HG03432 (cell line): ENCODE results near the gene P2RX1.

ENCODE experiments used
- ATAC-seq: cut with Tn5 transposase; IDR thresholded peaks from one replicate; pipeline ENCODE4 v1.9.1; 2021; ENCODE audit warnings: mild to moderate bottlenecking, moderate library complexity; ENCODE audit not compliant: unreplicated experiment

Gene P2RX1

DNA sequence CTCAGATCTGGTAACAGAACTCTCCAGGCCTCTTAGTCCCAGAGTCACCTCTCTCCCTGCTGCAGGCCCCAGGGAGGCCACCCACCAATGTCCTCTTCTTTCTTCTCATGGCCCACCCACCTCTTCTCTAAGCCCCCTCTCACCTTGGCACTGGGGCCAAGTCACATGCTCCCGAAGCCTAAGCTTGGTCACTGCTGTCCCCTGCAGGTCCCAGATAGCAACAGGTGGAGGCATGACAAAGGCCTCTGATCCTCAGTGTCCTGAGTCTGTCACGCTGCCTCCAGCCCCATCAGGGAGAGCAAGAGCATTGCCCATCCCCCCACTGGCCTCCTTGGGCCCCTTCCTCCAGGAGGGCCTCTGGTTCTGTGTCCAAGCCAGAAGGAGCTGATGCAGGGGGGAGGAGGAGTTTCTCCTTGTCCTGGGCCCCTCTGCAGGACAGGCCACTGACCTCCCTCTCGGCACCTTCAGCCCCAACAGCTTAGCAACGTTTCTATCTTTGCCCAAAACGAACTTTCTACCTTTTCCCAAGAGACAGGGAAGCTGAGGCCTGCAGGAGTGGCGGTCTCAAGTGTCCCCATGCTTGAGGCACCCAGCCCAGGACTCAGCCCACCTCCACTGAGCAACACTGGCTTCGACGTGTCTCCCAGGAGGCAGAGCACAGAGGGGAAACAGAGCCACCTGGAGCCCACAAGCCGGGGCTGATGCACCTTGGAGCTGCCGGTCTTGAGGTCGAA, 8.6 kb downstream of the P2RX1 start:
- no peak for ATAC-seq

DNA sequence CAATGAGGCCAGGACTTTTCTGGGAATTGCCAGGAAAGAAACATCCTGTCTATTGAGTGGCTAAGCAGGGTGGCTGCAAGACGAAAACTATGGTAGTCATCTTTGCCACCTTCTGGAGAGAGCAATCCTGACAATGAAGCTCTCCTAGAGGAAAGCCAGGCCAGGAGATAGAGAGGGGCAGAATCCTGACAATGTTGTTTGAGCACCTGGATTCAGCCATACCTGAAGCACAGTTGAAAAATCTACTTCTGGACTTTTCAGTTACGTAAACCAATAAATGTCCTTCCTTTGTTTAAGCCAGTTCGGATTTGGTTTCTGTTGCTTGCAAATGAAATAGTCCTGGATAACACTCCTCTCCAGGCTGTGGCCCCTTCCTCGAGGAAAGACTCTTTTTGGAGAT, 9.4 kb downstream of the P2RX1 start:
- ATAC-seq, result no peak

DNA sequence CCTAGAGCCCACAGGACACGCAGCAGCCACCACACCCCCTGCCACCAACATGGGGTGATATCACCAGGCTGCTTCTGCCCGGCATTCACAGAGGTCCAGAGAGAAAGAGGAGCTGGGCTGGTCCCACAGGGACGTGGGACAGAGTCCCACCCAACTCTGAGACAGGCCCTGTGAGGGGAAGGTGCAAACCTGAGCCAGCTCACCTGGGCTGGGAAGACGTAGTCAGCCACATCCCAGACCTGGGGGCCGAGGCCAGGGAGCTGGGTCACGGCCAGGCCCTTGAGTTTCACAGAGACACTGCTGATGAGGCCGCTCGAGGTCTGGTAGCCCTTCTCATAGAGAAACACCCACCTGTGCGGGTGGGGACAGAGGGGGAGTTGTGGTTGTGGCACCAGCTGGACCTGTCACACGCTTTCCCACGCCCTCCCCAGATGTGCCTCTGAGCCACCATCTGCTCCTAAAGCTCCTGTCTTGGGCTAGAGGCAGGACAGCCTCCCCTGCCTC, 11.2 kb downstream of the P2RX1 start:
- ATAC-seq, result peak; percentile 47

DNA sequence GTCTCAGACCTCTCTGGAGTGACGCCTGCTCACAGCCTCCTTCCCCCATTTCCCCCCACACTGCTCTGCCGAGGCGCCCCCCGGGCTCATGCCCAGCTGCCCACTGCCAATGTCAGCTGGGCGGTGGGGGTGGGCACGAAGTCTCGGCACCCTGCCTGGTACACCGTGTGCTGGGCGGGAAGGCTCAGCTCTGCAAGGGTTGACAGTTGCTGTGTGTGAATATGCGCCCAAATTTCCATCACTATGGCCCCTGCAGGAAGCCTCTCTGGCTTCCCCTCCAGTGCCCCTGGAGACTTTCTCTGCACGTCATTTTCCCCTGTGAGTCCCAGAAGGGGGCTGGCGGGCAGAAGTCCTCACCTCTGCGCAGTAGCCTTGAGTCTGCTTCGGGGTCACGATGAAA, 11.8 kb downstream of the P2RX1 start:
- ATAC-seq, result peak; percentile 29

DNA sequence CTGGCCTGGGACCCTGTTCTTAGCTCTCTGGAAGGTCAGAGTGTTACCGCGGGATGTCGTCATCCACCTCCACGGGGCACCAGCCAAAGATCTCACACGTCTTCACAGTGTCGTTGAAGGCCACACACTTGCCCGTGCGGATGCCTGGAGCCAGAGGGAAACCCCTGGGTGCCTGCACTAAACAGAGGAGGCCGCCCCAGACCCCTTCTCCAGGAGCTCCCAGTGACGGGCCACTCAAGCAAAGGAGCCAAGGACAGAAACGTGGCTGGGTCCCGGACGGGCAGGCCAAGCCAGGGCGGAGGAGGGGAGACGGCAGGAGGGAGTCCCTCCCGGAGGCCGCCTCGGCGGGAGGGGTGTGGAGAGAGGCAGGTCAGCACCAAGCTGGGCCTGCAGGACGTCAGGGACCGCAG, 12.4 kb downstream of the P2RX1 start:
- no peak for ATAC-seq

DNA sequence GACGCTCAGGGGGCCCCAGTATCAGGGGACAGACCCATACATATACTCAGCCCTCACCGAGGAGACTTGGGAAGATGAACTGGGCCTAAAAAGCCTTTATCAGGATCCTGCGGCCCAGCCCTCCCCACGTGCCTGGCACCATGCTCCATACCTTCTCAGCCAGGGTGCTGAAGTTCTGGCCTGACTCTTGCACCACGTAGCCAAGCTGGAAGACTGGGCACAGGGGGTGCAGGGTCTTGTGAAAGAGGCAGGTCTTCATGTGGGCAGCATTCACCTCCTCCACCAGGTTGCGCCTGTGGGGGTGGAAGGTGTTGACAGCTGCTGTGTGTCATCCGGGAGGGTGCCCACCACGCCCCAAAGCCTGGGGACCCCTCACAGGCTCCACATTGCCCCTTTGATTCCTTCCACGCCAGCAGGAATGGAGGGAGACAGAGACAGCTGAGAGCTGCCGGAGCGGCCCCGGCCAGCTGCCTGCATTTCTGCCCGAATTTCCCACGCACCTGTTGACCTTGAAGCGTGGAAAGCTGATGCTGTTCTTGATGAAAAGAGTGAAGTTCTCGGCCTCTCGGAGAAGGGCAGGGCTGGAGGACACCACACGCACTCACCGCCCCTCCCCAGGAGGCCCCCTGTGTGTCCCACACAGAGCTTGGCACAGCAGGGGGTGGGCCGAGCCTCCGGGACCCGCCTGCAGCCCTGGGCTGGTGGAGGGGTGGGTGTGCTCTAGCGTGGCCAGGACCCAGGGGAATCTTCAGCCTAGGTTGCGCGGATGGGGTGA, 13.0 kb downstream of the P2RX1 start:
- ATAC-seq, result no peak

DNA sequence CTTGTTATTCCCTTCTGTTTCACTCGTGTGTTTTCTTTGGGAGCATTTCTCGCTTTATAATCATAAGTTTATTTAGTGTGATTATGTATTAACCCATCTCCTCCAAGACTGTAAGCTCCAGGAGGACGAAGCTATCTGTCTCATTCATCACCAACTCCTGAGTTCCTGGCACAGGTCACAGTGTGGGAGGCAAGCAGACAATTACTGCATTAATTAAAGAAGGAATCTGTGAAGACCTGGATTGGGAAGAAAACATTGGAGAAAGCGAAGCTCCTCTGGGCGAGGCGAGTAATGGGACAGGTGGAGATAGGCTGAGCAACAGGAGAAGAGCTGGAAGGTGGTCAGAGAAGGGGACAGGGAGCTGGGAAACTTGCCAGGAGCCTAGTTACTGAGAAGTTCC, 15.6 kb downstream of the P2RX1 start:
- no peak for ATAC-seq

DNA sequence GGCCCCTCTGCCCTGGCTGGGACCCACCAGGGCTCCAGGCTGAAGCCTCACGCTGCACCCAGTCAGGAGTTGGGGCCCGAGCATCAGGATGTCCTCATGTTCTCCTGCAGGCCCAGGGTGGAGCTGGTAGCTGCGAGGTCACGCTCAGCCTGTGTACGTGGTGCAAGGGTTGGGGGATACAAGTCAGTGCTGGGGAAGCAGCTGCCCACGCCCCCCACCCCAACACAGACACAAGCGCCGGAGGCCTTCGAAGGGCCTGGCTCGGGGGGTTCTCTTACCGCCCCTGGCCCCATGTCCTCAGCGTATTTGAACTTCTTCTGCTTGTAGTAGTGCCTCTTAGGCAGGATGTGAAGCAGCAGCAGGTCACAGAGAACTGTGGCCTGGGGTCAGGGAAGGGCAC, 18.5 kb downstream of the P2RX1 start:
- ATAC-seq, result no peak

DNA sequence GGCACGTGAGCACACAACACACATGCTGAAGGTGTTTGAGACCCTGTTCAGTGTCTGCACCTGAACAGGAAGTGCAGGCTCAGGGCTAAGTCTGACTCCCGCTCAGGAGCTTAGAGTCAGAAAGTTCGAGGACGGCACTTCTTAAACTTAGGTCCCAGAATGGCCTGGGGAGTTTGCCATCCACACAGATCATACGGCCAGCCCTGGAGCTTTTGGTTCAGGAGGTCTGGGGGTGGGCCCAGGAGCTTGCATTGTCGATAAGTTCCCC, 19.4 kb downstream of the P2RX1 start:
- no peak for ATAC-seq

DNA sequence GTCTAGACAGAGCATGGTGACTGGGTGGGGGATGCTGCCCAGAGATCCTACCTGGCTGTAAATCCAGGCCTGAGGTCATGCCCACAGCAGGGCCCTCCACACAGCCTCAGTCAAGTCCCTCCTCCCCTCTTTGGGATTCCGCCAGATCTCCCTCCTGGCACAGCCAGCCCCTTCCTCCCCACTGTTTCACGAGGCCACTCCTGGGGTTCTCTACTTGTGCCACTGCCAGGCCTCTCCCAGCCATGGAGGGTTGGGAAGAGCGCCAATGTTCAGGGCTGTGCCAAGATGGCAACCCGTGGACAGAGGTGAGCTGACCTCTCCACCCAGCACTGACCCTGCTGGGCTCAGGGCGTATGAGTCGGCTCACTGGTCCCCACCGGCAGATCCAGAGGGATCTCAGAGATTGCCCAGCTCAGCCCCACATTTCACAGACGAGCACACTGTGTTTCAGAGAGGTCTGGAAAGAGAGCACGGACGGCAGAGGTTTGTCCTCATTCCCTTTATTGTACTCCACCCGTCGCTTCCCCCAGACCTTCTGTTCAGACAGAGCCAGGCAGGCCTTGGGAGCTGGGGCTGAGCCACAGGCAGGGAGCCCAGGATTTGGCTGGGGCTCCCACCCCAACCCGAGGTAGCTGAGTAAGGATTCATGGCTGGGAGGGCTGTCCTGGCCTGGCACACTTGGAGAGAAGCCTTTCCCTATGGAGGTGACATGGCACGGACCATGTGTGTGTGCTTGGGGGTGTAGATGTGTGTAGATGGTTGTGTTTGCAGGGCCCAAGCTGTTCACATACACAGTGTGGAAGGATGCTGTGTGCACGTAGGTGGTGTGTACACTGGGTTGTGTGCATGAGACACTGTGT, 19.9 kb downstream of the P2RX1 start:
- no peak for ATAC-seq

DNA sequence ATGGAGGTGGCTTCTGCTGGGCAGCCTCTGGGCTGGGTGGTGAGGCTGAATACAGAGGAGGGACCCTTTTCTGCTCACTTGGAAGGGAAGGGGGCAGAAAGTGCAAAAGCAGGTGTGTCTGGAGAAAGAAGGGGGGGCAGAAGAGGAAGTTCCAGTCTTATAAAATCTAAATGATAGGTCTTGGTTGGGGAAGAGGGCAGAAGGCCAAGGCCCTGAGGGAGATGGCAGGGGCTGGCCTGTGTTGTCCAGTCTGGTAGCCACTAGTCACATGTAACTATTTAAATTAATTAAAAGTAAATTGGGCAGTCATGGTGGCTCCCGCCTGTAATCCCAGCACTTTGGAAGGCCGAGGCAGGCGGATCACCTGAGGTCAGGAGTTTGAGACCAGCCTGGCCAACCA, 20.9 kb downstream of the P2RX1 start:
- no peak for ATAC-seq

DNA sequence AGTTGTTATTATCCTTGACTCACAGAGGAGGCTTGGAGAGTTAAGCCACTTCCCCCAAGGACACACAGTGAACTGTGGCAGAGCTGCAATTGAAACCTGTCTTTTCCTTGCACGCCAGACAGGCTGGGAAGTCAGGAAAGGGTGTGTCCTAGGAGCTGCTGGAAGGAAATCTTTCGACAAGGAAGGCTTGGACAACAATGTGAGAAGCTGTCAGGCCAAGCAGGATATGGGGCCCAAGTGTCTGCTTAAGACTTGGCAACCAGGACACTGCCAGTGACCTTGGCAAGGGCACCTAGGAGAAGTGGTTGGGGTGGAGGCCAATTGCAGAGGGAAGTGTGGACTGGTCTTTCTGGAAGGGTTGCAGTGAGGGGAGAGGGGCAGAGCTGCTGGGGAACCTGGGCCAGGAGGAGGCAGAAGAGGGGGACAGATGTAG, 21.3 kb downstream of the P2RX1 start:
- no peak for ATAC-seq

DNA sequence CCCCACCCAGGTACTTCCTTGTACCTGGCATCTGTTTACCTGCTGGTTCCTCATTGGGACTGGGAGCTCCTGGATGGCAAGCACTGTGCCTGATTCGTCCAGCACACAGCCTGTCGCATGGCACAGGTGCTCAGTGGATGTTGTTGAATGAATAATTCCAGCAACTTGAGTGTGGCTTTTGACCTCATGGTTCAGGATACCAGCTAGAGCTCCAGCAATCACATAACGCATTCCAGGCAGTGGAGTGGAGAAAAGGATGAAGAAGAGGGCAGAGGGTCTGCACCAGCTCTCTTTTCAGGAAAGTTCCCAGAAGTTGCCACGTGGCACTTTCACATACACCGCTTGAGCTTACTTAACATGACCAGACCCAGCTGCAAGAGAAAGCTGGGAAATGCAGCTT, 22.1 kb downstream of the P2RX1 start:
- ATAC-seq, result no peak

DNA sequence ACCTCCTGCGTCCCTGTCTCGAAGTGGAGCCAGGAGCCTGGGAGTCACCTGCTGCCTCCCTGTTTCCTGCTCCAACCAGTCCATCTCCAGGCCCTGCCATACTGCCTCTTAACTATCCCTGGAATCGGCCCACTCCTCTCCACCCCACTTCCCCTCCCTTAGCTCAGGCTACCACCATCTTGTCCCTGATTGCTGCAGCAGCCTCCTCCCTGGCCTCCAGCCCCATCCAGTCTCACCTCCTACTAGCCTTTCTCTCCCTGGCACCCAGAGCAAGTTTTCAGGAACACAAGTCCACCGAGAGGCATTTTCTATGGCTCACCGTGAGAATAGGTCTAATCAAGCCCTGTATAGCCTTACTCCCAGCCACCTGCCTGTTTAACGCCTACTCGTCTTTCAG, 22.5 kb downstream of the P2RX1 start:
- no peak for ATAC-seq

DNA sequence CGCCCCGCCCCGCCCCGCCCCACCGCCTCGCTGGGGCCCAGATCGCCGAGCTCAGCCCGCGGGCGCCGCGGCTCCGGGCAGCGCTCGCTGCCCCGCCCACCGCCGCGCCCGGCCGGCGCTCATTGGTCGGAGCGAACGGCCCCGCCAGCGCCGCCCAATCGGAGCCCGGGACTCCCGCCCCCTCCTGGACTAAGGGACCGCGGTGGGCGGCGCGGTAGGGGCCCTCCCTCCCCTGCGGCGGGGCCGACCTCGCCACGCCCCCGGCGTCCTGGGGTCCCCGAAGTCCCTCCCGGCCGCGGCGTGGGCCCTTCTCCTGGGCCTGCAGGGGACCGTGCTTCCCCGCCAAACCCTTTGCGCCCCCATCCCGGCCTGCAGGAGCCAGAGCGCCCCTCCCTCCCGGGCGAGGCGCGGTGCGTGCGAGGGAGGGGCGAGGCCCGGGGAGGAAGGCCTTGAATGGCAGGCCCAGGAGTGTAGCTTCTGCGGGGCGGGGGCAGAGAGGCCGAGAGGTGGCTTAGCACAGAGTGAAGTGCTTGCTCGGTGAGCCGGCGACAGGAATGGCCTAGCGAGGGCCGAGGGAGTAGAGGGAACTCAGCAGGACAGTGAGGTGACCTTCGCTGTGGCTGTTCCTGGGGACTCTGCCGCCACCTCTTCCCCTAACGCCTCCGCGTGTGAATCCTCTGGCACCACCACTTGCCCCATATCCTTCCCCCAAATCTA, 23.1 kb downstream of the P2RX1 start, which contains the start of gene CAMKK1:
CAMKK1 (minus strand) TSS at position 51 of the 717 bp plus-strand sequence. CDS start 7,366 bp downstream, outside the sequence.
- peak; percentile 83 for ATAC-seq

DNA sequence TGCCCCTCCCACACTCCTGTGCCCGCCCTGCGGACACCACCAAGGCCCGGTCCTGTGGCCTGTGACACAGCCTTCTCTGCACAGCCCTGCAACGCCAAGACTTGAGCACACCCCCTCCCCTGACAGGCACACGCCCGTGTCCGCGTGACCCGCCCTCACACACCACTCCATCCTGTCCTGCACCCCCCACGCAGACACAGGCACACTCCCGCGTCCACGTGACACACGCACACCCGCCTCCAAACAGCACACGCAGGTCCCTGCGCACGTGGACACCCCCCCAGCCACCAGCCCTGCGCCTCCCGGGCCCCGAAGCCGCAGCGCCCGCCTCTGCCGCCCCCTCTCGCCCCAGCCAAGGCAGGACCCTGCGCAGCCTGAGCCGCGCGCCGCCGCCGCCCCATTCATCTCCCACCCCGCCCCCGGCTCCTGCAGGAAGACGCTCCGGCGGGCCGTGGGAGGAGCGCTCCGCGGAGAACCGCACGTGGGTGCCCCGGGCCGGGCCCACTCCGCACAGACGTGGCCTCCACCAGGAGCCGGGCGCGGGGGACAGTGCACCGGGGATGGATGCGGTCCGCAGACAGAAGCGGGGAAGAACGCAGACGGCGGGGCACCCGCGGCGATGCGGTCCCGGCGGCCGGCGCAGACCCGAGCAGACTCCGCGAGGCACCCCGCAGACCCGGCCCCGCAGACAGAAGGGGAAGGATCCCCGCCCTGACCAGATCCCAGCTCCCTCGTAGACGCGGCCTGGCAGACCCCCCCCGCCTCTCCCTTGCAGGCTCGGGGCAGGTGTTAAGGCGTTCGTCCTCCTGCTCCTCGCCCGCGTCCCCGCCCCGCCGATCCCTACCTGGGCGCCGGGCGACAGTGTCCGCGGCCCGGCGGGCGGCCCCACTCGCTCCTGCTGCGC, 23.9 kb downstream of the P2RX1 start:
- ATAC-seq, result peak; percentile 23

DNA sequence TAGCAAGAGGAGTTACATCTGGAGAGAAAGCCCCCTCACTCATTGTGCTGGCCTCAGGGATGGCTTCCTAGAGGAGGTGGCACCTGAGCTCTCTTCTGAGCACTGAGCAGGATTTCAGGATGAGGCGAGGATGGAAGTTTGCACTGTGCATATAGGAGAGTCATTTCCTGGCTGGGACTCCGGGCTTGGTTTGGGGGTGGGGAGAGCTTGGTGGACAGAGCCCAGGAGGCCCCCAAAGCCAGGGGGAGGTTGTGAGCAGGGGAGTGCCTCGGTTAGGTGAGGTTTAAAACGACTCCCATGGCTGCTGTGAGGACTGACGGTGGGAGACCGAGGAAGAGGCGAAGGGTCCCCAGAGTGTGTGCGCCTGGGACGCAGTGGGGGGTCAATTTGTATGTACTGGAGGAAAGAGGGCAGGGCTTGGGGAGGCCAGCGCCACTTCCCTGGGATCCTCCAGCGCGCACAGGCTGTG, 24.6 kb downstream of the P2RX1 start:
- ATAC-seq, result no peak

DNA sequence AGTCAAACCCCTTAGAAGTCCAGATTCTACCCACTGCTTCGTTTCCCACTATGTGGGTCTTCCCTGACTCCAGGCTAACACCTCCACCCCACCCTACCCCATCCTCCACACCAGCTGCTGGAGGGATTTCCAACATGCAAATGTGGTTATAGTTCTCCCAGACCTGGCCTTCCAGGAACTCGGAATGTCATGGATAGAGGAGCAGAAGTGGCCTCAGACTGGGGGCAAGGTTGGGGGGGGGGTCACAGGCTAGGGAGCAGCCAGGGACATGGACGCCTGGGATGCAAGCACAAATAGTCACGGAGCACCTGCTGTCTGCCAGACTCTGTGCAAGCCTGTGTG, 25.4 kb downstream of the P2RX1 start:
- ATAC-seq, result no peak

DNA sequence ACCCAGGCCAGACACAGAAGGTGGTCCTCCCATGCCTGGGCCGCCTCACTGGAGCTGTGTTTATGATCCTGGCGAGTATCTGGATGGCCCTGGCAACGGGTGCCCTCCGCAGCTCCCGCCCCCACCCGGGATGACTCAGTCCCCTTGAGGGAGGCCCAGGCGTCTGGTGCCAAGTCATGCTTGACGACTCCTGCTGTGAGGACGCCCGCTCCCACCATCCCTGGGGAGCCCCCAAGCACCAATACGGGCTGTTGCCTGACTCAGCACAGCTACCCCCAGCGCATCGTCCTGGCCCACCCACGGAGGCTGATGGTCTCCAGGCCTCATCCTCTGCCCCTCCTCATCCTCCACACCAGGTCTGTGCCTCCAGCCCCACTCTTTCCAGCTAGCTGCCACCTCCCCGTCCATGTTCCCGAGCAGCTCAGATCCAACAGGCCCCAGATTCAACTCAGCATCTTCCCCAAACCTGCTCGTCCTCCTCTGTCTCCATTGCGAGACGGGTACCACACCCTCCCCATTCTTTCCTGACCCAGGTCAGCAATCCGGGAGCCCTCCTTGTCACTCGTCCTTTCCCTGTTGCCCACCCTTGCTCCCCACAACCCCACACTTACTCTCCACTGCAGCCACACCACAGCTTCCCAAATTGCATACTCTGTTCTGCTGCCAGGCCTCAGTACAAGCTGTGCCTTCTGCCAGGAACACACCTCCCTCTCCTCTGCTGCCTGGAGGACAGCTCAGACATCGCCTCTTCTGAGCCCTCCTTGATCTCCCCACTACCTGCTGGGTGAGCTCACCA, 26.0 kb downstream of the P2RX1 start:
- ATAC-seq, result no peak
